DOHH2 (cell line): ENCODE measurements around the gene NR3C2.

Experiments
- EZH2phosphoT487 ChIP-seq: fragments of 200-600 bp; sonication (generic); IDR thresholded peaks from 2 replicates; pipeline ENCODE4 v1.6.1; 2017; ENCODE audit warnings: borderline replicate concordance, mild to moderate bottlenecking, antibody characterized with exemption, low read length, moderate library complexity, mixed read lengths
- TF ChIP-seq, protein P1 (sequence below): fragments of 200-600 bp; sonication (generic); IDR thresholded peaks from one replicate; pipeline ENCODE4 v1.5.1; 2014; ENCODE audit warnings: antibody characterized with exemption, mild to moderate bottlenecking, low read depth, low read length; ENCODE audit not compliant: poor library complexity, severe bottlenecking

DNA sequence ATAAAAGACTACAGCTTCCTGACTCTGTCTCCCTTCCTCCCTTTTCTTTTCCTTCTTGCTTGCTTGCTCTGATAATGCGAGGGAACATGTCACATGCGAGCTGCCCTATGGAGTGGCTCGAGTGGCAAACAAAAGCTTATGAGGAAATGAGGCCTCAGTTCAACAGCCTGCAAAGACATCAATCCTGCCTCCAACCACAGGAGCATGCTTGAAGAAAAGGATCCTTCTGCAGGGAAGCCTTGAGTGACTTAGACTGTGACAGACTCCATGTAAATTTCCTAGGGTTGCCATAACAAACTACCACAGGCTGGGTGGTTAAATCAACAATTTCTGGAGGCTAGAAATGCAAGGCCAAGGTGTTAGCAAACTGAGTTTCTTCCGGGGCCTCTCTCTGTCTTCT, 152.5 kb downstream of the NR3C2 start:
- TF ChIP-seq, protein P1, sequence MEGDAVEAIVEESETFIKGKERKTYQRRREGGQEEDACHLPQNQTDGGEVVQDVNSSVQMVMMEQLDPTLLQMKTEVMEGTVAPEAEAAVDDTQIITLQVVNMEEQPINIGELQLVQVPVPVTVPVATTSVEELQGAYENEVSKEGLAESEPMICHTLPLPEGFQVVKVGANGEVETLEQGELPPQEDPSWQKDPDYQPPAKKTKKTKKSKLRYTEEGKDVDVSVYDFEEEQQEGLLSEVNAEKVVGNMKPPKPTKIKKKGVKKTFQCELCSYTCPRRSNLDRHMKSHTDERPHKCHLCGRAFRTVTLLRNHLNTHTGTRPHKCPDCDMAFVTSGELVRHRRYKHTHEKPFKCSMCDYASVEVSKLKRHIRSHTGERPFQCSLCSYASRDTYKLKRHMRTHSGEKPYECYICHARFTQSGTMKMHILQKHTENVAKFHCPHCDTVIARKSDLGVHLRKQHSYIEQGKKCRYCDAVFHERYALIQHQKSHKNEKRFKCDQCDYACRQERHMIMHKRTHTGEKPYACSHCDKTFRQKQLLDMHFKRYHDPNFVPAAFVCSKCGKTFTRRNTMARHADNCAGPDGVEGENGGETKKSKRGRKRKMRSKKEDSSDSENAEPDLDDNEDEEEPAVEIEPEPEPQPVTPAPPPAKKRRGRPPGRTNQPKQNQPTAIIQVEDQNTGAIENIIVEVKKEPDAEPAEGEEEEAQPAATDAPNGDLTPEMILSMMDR = no peak
- no peak for TF ChIP-seq EZH2phosphoT487
